Transverse colon (tissue), 4 donors: Measurements from ENCODE around the gene RUNX3. TPM values are rescaled to one million over a fixed set of nuclear protein-coding genes. Genes with fewer than 3 reads are reported as not detected.

Source experiments
- DNase-seq: peaks from one replicate; pipeline ENCODE4 v3.0.0-alpha.2; 2019
- H3K27ac ChIP-seq, 4 donors: fragments of 200-600 bp; sonication (generic); 2 replicates each; pipeline ENCODE4 v1.5.1; 2016 to 2018; ENCODE audit warnings: inconsistent platforms in 4 of 4
- H3K27me3 ChIP-seq: fragments of 200-600 bp; sonication (generic); 2 replicates; pipeline ENCODE4 v1.5.1; 2017; ENCODE audit warnings: inconsistent platforms
- H3K36me3 ChIP-seq, 4 donors: fragments of 200-600 bp; sonication (generic); 2 replicates each; pipeline ENCODE4 v1.5.1; 2017 to 2019; ENCODE audit warnings: inconsistent platforms in 4 of 4
- H3K4me1 ChIP-seq, 4 donors: fragments of 200-600 bp; sonication (generic); 2 replicates each; pipeline ENCODE4 v1.5.1; 2017 to 2020; ENCODE audit warnings: inconsistent platforms in 4 of 4
- H3K4me3 ChIP-seq, 4 donors: fragments of 200-600 bp; sonication (generic); 1 replicate in 1 of 4; 2 replicates in 3 of 4; pipeline versions ENCODE4 v1.5.1 to v1.6.1; 2017 to 2019; ENCODE audit warnings: inconsistent platforms in 4 of 4
- H3K9me3 ChIP-seq, 2 donors: fragments of 200-600 bp; sonication (generic); 2 replicates each; pipeline ENCODE4 v1.5.1; 2017 to 2019; ENCODE audit warnings: inconsistent platforms in 2 of 2
- CTCF ChIP-seq, 5 experiments: fragments of 200-600 bp in 3 of 5; fragments of 450-650 bp in 2 of 5; sonication (generic) in 3 of 5; IDR thresholded peaks; 1 replicate in 2 of 5; 2 replicates in 3 of 5; pipeline ENCODE4 v1.5.1; 2016 to 2017; ENCODE audit warnings: antibody characterized with exemption in 5 of 5, inconsistent platforms in 3 of 5, mild to moderate bottlenecking in 2 of 5, moderate library complexity in 1 of 5
- EP300 ChIP-seq: sonication (generic); formaldehyde crosslinking; IDR thresholded peaks from one replicate; pipeline ENCODE4 v1.6.1; 2017; ENCODE audit warnings: antibody characterized with exemption, low read depth
- POLR2A ChIP-seq: fragments of 450-650 bp; IDR thresholded peaks from one replicate; pipeline ENCODE4 v1.6.1; 2016; ENCODE audit warnings: antibody characterized with exemption, mild to moderate bottlenecking, moderate library complexity
- POLR2AphosphoS5 ChIP-seq, 3 donors: sonication (generic); formaldehyde crosslinking; IDR thresholded peaks; one replicate each; pipeline ENCODE4 v1.6.1; 2016; ENCODE audit warnings: antibody characterized with exemption in 3 of 3
- WGBS, 2 donors: methylation state at CpG; one replicate each; pipeline ENCODE4 v1.1.5; 2018; ENCODE audit warnings: low coverage in 1 of 2; 5-methylcytosine and 5-hydroxymethylcytosine counted together
- in situ Hi-C, 4 donors: fragments of 200-750 bp; cut with MboI; loops; one replicate each; pipeline versions ENCODE4 v1.15.0 to v1.15.1; 2017; ENCODE audit warnings: low sequenced_read_pairs in 3 of 4, low pct_ligation_motif_present in 1 of 4, low pct_unique_long_range_greater_than_20kb in 1 of 4
- intact Hi-C: fragments of 100-400 bp; cut with DNase I; formaldehyde crosslinking; loops from one replicate; pipeline ENCODE4 v1.15.1; 2023; ENCODE audit warnings: low total_unique reads
- total RNA-seq, 4 donors: library from RNA; depleted of rRNA; stranded (reverse); fragments of >200 nt; gene quantifications; one replicate each; pipeline ENCODE4 v1.1.0, GENCODE V29; 2016

The RUNX3 gene
- total RNA-seq, 4 donors from 2014 or later: 1.5 to 4.8 (median 3.4) TPM

DNA sequence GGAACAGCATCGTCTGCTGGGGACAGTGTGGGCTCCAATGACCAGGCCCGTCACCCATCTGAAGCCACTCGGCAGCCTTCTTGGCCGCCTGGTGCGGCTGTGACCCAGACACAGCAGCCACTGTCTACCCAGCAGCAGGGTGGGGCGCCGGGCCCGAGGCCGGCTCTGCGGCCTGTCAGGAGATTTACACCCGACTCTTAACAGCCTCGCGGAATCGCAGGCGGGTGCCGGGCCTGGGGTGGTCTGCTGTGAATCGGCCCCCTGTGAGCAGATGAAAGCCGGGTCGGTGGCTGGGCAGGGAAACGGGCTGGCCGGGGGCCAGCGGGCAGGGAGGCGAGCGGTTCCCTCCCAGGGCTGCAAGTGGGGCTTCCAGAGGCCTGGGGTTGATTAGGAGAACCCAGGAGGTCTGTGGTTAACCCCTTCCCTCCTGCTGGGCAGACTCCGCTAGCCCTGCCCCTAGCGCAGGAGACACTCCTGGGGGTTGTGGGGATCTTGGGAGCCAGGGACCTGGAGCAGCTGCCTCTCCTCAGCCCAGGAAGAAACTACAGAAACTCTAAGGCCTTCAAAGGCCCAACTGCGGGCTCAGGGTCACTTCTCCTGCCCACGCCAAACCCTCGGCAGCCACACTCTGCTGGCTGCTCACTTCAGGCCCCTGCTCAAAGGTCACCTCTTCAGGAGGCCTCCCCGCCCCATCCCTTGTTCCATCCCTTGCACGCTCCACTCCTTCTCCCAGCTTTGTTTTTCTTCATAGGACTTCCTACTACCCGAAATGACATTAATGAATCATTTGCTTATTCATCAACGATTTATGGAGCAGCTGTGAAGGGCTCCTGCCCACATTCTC, 15.6 kb downstream of the RUNX3 start:
- TF ChIP-seq POLR2A (no peak), EP300 (no peak), CTCF (IDR thresholded peaks at IDR 0.05) (no peak), POLR2AphosphoS5 (IDR thresholded peaks at IDR 0.05) (no peak)
- in situ Hi-C loops (no loop called here), intact Hi-C loops (no loop called here)
- H3K4me3 ChIP-seq: no peak overlapping the region
- peak overlapping the region in 2 of 4 donors; percentile 32 to 38 for H3K27ac ChIP-seq
- H3K27me3 ChIP-seq: peaks cover 2% of the 10 kb centered on the region
- 34 to 46% methylated on average over 6 to 31 of the region's 33 CpGs for WGBS, 2 donors
- peak; percentile 57 for DNase-seq
- no peaks in the 10 kb centered on the region for H3K36me3 ChIP-seq
- peaks cover 6 to 18% (median 10%) of the 10 kb centered on the region in 4 donors for H3K4me1 ChIP-seq
- H3K9me3 ChIP-seq: no peaks in the 10 kb centered on the region

- 86% methylated on average over 6 of the region's 10 CpGs; no CpG with 5 or more reads in 1 of the 2 donors for WGBS, 2 donors
- intact Hi-C loops: no loop called here
- Histone ChIP-seq H3K4me1 (peaks cover 6 to 24% (median 10%) of the 10 kb centered on the region in 4 donors), H3K4me3 (no peak overlapping the region), H3K27me3 (no peaks in the 10 kb centered on the region), H3K36me3 (no peaks in the 10 kb centered on the region), H3K9me3 (no peaks in the 10 kb centered on the region), H3K27ac (peak overlapping the region in 1 of 4 donors; percentile 38)
- TF ChIP-seq POLR2AphosphoS5 (IDR thresholded peaks at IDR 0.05) (no peak), POLR2A (no peak), EP300 (no peak), CTCF (IDR thresholded peaks at IDR 0.05) (no peak)
- in situ Hi-C loops: no loop called here
- DNase-seq: no peak
These were observed 16.4 kb downstream of the RUNX3 start for GRCh38 chr1:24913616-24914225.

DNA sequence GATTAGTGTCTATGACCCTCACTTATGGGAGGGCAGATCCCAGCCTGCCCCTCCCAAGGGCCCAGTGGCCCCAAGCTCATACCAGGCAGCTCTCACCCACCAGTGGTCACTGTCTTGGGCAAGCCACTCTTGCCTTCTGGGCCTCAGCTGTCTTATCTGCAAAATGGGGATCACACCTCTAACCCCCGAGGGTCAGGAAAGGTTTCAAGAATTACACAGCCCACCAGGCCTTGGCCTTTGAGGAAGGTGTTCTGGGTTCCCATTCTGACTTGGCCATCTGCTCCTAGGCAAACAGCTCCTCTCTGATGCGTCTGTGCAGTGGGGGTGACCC, 16.8 kb downstream of the RUNX3 start:
- Histone ChIP-seq H3K4me3 (no peak overlapping the region), H3K36me3 (no peaks in the 10 kb centered on the region), H3K4me1 (peaks cover 6 to 24% (median 10%) of the 10 kb centered on the region in 4 donors), H3K27ac (no peak overlapping the region), H3K9me3 (no peaks in the 10 kb centered on the region), H3K27me3 (no peaks in the 10 kb centered on the region)
- no peak for DNase-seq
- 69% methylated on average over 2 of the region's 2 CpGs; no CpG with 5 or more reads in 1 of the 2 donors for WGBS, 2 donors
- no peak for TF ChIP-seq POLR2AphosphoS5 (IDR thresholded peaks at IDR 0.05)
- no peak for TF ChIP-seq EP300
- intact Hi-C loops: no loop called here
- in situ Hi-C loops: no loop called here

DNA sequence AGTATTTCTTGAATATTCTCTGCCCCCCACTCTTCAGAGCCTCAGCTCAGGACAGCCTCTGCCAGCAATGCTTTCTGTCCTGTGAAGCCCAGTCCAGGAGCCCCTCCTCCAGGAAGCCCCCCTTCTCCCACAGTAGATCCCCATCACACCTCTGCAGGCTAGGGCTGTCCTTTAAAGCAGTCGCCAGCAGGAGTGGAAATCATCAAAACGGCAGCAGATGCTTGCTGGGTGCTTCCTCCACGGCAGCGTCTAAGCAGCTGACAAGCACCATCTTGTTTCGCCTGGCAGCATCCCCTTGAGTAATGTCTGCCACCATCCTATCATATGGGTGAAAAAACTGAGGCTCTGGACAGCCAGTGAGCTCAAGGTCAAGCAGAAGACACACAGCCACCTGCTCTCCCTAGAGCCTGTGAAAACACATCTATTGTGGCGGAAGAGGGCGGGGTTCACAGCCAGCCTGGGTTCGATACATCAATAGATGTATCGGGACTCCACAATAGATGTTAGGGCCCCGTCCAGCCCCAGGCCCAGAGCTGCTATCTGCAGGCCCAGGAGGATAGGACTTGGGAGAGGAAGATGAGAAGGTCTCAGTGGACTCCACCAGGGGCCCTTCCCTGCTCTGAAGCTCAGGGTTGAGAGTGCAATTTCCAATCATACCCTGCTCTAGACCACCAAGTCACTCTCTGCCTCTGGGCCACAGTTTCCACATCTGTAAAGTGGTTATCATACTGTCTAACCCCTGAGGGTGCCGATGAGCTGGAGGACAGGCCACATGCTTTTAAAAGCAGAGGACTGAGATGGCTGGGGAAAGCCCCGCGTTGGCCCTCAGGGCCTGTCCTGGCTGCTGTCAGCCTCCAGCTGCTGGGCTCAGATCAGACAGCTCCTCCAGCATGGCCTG, 17.5 kb downstream of the RUNX3 start:
- intact Hi-C loops: no loop called here
- Histone ChIP-seq H3K4me1 (peaks cover 6 to 24% (median 10%) of the 10 kb centered on the region in 4 donors), H3K27me3 (no peaks in the 10 kb centered on the region), H3K27ac (peak overlapping the region in 2 of 4 donors; percentile 12 to 27), H3K9me3 (no peaks in the 10 kb centered on the region), H3K4me3 (no peak overlapping the region), H3K36me3 (no peaks in the 10 kb centered on the region)
- TF ChIP-seq CTCF (IDR thresholded peaks at IDR 0.05): no peak
- DNase-seq: no peak
- WGBS, 2 donors: 80% methylated on average over 12 of the region's 13 CpGs; no CpG with 5 or more reads in 1 of the 2 donors
- in situ Hi-C loops: no loop called here
